Karpas-422 (cell line): Measurements from ENCODE around the gene SELENOT. TPM values are rescaled to one million over a fixed set of nuclear protein-coding genes. Genes with fewer than 3 reads are reported as not detected.

ENCODE experiments used
- DNase-seq: peaks from one replicate; pipeline ENCODE4 v3.0.0-alpha.2; 2015
- H2AFZ ChIP-seq: fragments of 200-600 bp; sonication (generic); 2 replicates; pipeline ENCODE4 v1.6.1; 2014; ENCODE audit warnings: antibody characterized with exemption, low read length, mixed read lengths
- H3K27ac ChIP-seq: fragments of 200-600 bp; sonication (generic); 2 replicates; pipeline ENCODE4 v1.5.1; 2014; ENCODE audit warnings: mild to moderate bottlenecking, low read length, moderate library complexity
- H3K27me3 ChIP-seq: fragments of 200-600 bp; sonication (generic); 2 replicates; pipeline ENCODE4 v1.6.1; 2014; ENCODE audit warnings: low read length, mixed read lengths
- H3K36me3 ChIP-seq: fragments of 200-600 bp; sonication (generic); 2 replicates; pipeline ENCODE4 v1.6.1; 2014; ENCODE audit warnings: low read length, mixed read lengths; ENCODE audit not compliant: insufficient read depth
- H3K4me1 ChIP-seq: fragments of 200-600 bp; sonication (generic); 2 replicates; pipeline ENCODE4 v1.6.1; 2014; ENCODE audit warnings: mild to moderate bottlenecking, low read length, mixed read lengths
- H3K4me2 ChIP-seq: fragments of 200-600 bp; sonication (generic); 2 replicates; pipeline ENCODE4 v1.6.1; 2014; ENCODE audit warnings: low read length, low read depth, mild to moderate bottlenecking; ENCODE audit not compliant: poor library complexity, severe bottlenecking
- H3K4me3 ChIP-seq: fragments of 200-600 bp; sonication (generic); 2 replicates; pipeline ENCODE4 v1.5.1; 2014; ENCODE audit warnings: mild to moderate bottlenecking, antibody characterized with exemption, low read length, mixed read lengths
- H3K79me2 ChIP-seq: fragments of 200-600 bp; sonication (generic); 2 replicates; pipeline ENCODE4 v1.6.1; 2014; ENCODE audit warnings: mild to moderate bottlenecking, low read length, mixed read lengths
- H3K9ac ChIP-seq: fragments of 200-600 bp; sonication (generic); 2 replicates; pipeline ENCODE4 v1.6.0; 2014; ENCODE audit warnings: low read length
- H3K9me2 ChIP-seq: fragments of 200-600 bp; sonication (generic), shearing (Covaris generic); replicated peaks from 2 replicates; pipeline ENCODE4 v1.6.0; 2014; ENCODE audit warnings: mild to moderate bottlenecking, low read length, moderate library complexity; ENCODE audit not compliant: insufficient read depth
- H3K9me3 ChIP-seq: fragments of 300-700, 200-600 bp; sonication (generic); 2 replicates; pipeline ENCODE4 v1.6.1; 2014; ENCODE audit warnings: low read length, mixed read lengths
- H4K20me1 ChIP-seq: fragments of 200-600 bp; sonication (generic); 2 replicates; pipeline ENCODE4 v1.6.1; 2014; ENCODE audit warnings: mild to moderate bottlenecking, antibody characterized with exemption, low read length, low read depth; ENCODE audit not compliant: insufficient read depth
- total RNA-seq: library from RNA; depleted of rRNA; stranded (reverse); fragments of >200 nt; shearing (Covaris generic); gene quantifications from 2 replicates; pipeline ENCODE4 v1.2.3, GENCODE V29; 2014; ENCODE audit warnings: low replicate concordance

Gene SELENOT
- total RNA-seq, 1 experiment from 2014 or later: 306 TPM

- Histone ChIP-seq H3K9ac (no peak overlapping the region), H3K27me3 (no peaks in the 10 kb centered on the region), H3K79me2 (peaks cover 71% of the 10 kb centered on the region), H3K9me2 (no peaks in the 10 kb centered on the region), H3K27ac (0 out of 2 replicates have a peak overlapping the region, but pooled peaks have one; percentile 8), H4K20me1 (no peaks in the 10 kb centered on the region), H3K4me3 (no peak overlapping the region), H3K4me2 (no peak overlapping the region), H3K36me3 (peaks cover 57% of the 10 kb centered on the region), H2AFZ (no peak overlapping the region), H3K4me1 (peaks cover 11% of the 10 kb centered on the region), H3K9me3 (no peaks in the 10 kb centered on the region)
- no peak for DNase-seq
Observed at GRCh38 chr3:150582620-150583019, 20.5 kb upstream of the SELENOT start.

DNA sequence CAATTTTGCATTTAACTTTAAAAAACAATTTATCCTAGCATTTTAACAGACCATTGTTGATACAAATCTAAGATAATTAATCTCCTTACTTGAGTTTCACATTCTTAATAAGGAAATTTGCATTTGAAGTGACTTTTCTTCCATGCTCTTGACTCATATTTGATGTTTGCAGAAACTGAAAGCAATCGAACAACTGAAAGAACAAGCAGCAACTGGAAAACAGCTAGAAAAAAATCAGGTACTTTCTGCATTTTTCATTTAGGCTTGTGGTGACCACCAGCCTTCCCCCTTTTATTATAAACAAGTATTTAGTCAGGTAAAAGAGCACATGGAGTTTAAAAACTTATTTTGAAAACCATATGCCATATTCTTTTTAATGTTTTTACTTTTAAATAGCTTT is 20.1 kb upstream of the SELENOT start:
- Histone ChIP-seq H3K4me3 (no peak overlapping the region), H3K9ac (no peak overlapping the region), H3K27ac (0 out of 2 replicates have a peak overlapping the region, but pooled peaks have one; percentile 8), H3K4me2 (no peak overlapping the region), H4K20me1 (no peaks in the 10 kb centered on the region), H3K4me1 (peaks cover 11% of the 10 kb centered on the region), H3K9me2 (no peaks in the 10 kb centered on the region), H3K27me3 (no peaks in the 10 kb centered on the region), H3K36me3 (peaks cover 57% of the 10 kb centered on the region), H3K9me3 (no peaks in the 10 kb centered on the region), H2AFZ (no peak overlapping the region), H3K79me2 (peaks cover 70% of the 10 kb centered on the region)
- no peak for DNase-seq

- no peaks in the 10 kb centered on the region for H3K9me2 ChIP-seq
- no peaks in the 10 kb centered on the region for H3K27me3 ChIP-seq
- H3K27ac ChIP-seq: no peak overlapping the region
- H3K9me3 ChIP-seq: no peaks in the 10 kb centered on the region
- H3K4me2 ChIP-seq: no peak overlapping the region
- peaks cover 73% of the 10 kb centered on the region for H3K79me2 ChIP-seq
- no peaks in the 10 kb centered on the region for H4K20me1 ChIP-seq
- H3K9ac ChIP-seq: no peak overlapping the region
- DNase-seq: no peak
- peaks cover 4% of the 10 kb centered on the region for H3K4me1 ChIP-seq
- H3K36me3 ChIP-seq: peaks cover 24% of the 10 kb centered on the region
- no peak overlapping the region for H3K4me3 ChIP-seq
- H2AFZ ChIP-seq: no peak overlapping the region
Observed at GRCh38 chr3:150588027-150588830, 14.9 kb upstream of the SELENOT start.

GRCh38 chr3:150589759-150590158 is 13.4 kb upstream of the SELENOT start:
- Histone ChIP-seq H3K4me2 (no peak overlapping the region), H3K9ac (no peak overlapping the region), H3K9me3 (no peaks in the 10 kb centered on the region), H3K27me3 (no peaks in the 10 kb centered on the region), H2AFZ (no peak overlapping the region), H4K20me1 (no peaks in the 10 kb centered on the region), H3K36me3 (peaks cover 11% of the 10 kb centered on the region; the same call in 1 of the 2 replicates), H3K9me2 (no peaks in the 10 kb centered on the region), H3K4me1 (peaks cover 4% of the 10 kb centered on the region; the same call in 1 of the 2 replicates), H3K79me2 (peaks cover 72% of the 10 kb centered on the region), H3K27ac (no peak overlapping the region), H3K4me3 (no peak overlapping the region)
- no peak for DNase-seq

DNA sequence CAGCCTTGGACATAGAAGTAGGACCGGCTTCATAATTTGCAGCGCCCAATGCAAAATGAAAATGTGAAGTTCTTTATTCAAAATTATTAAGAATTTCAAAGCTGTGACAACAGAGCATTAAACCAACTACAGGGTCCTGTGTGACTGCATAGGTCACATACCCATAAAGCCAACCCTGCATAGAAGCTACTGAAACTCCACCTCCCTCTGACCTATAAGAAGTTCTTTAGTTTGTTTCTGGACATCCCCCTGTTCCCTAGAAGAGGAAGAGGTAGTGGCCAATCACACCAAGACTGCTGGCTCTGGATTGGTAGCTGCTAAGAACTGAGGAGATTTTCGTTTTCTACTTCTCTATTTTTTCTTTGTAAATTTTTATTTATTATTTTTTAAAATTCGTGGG is 9.0 kb upstream of the SELENOT start:
- Histone ChIP-seq H3K27ac (no peak overlapping the region), H3K36me3 (no peaks in the 10 kb centered on the region; the same call in 1 of the 2 replicates), H3K9me3 (no peaks in the 10 kb centered on the region), H3K9ac (no peak overlapping the region), H3K4me2 (no peak overlapping the region), H3K79me2 (peaks cover 87% of the 10 kb centered on the region), H4K20me1 (no peaks in the 10 kb centered on the region), H3K9me2 (no peaks in the 10 kb centered on the region), H3K4me1 (peaks cover 24% of the 10 kb centered on the region), H3K4me3 (no peak overlapping the region), H3K27me3 (no peaks in the 10 kb centered on the region), H2AFZ (no peak overlapping the region)
- DNase-seq: no peak

DNA sequence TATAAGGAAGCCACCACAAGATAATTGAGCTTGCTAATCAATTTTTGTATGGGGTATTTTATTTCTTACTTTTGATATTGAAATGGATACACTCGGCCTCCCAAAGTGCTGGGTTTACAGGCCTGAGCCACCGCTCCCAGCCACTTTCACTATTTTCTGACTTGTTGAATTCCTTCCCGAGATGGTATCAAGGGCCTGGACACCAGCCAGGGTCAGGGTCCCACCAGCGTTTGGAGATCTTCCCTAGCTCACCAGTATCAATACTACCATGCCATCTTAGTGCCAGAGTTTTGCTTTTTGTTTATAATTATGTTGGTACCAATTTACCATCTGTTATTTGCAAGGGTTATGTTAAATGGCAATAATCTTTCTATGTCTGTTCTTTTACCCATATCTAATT is 5.5 kb upstream of the SELENOT start:
- Histone ChIP-seq H3K27ac (peak overlapping the region; percentile 90), H2AFZ (no peak overlapping the region), H3K4me3 (no peak overlapping the region), H3K27me3 (no peaks in the 10 kb centered on the region), H3K36me3 (no peaks in the 10 kb centered on the region), H3K9ac (no peak overlapping the region), H3K4me1 (peaks cover 43% of the 10 kb centered on the region), H3K4me2 (peak overlapping the region; percentile 92), H4K20me1 (no peaks in the 10 kb centered on the region), H3K79me2 (peaks cover 91% of the 10 kb centered on the region), H3K9me3 (no peaks in the 10 kb centered on the region), H3K9me2 (no peaks in the 10 kb centered on the region)
- no peak for DNase-seq

DNA sequence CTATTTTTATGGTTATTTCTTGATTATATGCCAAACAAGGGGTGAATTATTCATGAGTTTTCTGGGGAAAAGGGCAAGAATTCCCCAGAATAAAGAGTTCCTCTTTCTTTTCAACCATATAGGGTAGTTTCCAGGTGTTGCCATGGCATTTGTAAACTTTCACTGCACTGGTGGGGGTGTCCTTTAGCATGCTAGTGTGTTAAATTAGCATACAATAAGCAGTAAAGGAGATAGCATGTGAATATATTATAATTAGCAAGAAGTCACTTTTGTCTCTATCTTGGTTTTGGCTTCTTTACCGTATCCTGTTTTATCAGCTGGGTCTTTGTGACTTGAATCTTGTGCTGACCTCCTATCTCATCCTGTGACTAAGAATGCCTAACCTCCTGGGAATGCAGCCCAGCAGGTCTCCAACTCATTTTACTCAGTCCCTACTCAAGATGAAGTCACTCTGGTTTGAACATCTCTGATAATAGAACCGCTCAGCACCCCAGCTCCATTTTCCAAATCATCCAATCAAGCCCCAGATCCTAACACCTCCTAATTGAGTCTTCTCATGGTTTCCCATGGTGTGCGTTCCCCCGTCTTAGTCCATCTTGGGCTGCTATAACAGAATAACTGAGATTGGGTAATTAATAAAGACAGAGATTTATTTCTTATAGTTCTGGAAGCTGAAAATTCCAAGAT is 3.4 kb upstream of the SELENOT start:
- Histone ChIP-seq H3K27me3 (no peaks in the 10 kb centered on the region), H3K4me1 (peaks cover 45% of the 10 kb centered on the region), H3K4me2 (peak overlapping the region; percentile 92), H3K36me3 (no peaks in the 10 kb centered on the region), H3K4me3 (peak overlapping the region; percentile 94; the same call in 1 of the 2 replicates), H3K9me3 (no peaks in the 10 kb centered on the region), H4K20me1 (peaks cover 12% of the 10 kb centered on the region; the same call in 1 of the 2 replicates), H3K79me2 (peaks cover 91% of the 10 kb centered on the region), H3K9me2 (no peaks in the 10 kb centered on the region), H2AFZ (no peak overlapping the region), H3K9ac (peak overlapping the region; percentile 54), H3K27ac (peak overlapping the region; percentile 90)
- DNase-seq: peak; percentile 52
